ENCODE measurements around the gene HTT.
A peak's percentile ranks its signal among the peaks of the same experiment; 100 is the strongest.

HTT gene

DNA sequence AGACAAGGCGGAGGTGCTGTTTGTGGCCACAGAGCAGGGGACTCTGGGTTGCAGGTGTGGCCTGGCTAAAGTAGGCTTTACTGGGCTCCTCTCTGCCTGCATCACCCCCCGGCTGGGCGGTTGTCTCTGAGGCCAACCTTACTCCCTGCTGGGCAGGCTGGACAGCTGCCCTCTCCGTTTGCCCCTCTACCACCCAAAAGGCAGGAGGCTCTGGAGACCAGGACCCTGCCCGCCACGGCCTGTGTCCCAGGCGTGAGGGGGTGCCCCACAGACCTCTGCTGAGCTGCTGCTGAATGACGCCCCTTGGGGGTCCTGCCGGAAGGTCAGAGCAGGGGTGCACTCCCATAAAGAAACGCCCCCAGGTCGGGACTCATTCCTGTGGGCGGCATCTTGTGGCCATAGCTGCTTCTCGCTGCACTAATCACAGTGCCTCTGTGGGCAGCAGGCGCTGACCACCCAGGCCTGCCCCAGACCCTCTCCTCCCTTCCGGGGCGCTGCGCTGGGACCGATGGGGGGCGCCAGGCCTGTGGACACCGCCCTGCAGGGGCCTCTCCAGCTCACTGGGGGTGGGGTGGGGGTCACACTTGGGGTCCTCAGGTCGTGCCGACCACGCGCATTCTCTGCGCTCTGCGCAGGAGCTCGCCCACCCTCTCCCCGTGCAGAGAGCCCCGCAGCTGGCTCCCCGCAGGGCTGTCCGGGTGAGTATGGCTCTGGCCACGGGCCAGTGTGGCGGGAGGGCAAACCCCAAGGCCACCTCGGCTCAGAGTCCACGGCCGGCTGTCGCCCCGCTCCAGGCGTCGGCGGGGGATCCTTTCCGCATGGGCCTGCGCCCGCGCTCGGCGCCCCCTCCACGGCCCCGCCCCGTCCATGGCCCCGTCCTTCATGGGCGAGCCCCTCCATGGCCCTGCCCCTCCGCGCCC lies 1.1 kb upstream of the HTT start:
- peak overlapping the region; percentile 64 for H3K4me3 ChIP-seq (ENCODE audit: low read depth, low read length)
- TF ChIP-seq, protein P1, sequence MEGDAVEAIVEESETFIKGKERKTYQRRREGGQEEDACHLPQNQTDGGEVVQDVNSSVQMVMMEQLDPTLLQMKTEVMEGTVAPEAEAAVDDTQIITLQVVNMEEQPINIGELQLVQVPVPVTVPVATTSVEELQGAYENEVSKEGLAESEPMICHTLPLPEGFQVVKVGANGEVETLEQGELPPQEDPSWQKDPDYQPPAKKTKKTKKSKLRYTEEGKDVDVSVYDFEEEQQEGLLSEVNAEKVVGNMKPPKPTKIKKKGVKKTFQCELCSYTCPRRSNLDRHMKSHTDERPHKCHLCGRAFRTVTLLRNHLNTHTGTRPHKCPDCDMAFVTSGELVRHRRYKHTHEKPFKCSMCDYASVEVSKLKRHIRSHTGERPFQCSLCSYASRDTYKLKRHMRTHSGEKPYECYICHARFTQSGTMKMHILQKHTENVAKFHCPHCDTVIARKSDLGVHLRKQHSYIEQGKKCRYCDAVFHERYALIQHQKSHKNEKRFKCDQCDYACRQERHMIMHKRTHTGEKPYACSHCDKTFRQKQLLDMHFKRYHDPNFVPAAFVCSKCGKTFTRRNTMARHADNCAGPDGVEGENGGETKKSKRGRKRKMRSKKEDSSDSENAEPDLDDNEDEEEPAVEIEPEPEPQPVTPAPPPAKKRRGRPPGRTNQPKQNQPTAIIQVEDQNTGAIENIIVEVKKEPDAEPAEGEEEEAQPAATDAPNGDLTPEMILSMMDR (IDR thresholded peaks at IDR 0.05; ENCODE audit: low read depth, low read length), result no peak

DNA sequence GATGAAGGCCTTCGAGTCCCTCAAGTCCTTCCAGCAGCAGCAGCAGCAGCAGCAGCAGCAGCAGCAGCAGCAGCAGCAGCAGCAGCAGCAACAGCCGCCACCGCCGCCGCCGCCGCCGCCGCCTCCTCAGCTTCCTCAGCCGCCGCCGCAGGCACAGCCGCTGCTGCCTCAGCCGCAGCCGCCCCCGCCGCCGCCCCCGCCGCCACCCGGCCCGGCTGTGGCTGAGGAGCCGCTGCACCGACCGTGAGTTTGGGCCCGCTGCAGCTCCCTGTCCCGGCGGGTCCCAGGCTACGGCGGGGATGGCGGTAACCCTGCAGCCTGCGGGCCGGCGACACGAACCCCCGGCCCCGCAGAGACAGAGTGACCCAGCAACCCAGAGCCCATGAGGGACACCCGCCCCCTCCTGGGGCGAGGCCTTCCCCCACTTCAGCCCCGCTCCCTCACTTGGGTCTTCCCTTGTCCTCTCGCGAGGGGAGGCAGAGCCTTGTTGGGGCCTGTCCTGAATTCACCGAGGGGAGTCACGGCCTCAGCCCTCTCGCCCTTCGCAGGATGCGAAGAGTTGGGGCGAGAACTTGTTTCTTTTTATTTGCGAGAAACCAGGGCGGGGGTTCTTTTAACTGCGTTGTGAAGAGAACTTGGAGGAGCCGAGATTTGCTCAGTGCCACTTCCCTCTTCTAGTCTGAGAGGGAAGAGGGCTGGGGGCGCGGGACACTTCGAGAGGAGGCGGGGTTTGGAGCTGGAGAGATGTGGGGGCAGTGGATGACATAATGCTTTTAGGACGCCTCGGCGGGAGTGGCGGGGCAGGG lies 568 bp downstream of the HTT start:
- TF ChIP-seq, protein P1 (IDR thresholded peaks at IDR 0.05; ENCODE audit: low read depth, low read length), result no peak
- H3K4me3 ChIP-seq (ENCODE audit: low read depth, low read length), result peak overlapping the region; percentile 92

DNA sequence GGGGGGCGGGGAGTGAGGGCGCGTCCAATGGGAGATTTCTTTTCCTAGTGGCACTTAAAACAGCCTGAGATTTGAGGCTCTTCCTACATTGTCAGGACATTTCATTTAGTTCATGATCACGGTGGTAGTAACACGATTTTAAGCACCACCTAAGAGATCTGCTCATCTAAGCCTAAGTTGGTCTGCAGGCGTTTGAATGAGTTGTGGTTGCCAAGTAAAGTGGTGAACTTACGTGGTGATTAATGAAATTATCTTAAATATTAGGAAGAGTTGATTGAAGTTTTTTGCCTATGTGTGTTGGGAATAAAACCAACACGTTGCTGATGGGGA lies 1.1 kb downstream of the HTT start:
- TF ChIP-seq, protein P1 (IDR thresholded peaks at IDR 0.05; ENCODE audit: low read depth, low read length), result no peak
- peak overlapping the region; percentile 92 for H3K4me3 ChIP-seq (ENCODE audit: low read depth, low read length)

DNA sequence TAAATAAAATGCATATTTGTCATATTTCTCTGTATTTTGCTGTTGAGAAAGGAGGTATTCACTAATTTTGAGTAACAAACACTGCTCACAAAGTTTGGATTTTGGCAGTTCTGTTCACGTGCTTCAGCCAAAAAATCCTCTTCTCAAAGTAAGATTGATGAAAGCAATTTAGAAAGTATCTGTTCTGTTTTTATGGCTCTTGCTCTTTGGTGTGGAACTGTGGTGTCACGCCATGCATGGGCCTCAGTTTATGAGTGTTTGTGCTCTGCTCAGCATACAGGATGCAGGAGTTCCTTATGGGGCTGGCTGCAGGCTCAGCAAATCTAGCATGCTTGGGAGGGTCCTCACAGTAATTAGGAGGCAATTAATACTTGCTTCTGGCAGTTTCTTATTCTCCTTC lies 3.3 kb downstream of the HTT start:
- TF ChIP-seq, protein P1 (IDR thresholded peaks at IDR 0.05; ENCODE audit: low read depth, low read length), result no peak
- H3K4me3 ChIP-seq (ENCODE audit: low read depth, low read length), result no peak overlapping the region

DNA sequence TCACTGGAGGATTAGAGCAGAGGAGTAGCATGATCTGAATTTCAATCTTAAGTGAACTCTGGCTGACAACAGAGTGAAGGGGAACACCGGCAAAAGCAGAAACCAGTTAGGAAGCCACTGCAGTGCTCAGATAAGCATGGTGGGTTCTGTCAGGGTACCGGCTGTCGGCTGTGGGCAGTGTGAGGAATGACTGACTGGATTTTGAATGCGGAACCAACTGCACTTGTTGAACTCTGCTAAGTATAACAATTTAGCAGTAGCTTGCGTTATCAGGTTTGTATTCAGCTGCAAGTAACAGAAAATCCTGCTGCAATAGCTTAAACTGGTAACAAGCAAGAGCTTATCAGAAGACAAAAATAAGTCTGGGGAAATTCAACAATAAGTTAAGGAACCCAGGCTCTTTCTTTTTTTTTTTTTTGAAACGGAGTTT lies 5.2 kb downstream of the HTT start:
- H3K4me3 ChIP-seq (ENCODE audit: low read depth, low read length), result no peak overlapping the region
- TF ChIP-seq, protein P1 (IDR thresholded peaks at IDR 0.05; ENCODE audit: low read depth, low read length), result no peak

DNA sequence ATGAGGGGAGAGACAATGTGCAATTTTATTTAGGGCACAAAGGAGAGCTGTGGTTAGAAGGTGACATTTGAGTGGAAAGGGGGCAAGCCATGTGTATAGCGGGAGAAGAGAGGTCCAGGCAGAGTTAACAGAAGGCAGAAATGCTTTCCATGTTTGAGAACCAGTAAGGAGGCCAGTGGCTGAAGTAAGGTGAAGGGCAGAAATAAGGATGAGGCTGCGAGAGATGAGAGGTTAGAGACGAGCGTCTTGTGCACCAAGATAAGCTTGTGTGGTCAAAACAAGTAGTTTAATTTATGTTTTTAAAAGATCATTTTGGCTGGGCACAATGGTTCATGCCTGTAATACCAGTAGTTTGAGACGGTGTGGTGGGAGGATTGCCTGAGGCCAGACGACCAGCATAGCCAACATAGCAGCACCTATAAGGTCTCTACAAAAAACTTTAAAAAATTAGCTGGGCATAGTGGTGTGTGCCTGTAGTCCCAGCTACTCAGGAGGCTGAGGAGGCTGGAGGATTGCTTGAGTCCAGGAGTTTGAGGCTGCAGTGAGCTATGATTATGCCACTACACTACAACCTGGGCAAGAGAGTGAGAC lies 8.5 kb downstream of the HTT start:
- TF ChIP-seq, protein P1 (IDR thresholded peaks at IDR 0.05; ENCODE audit: low read depth, low read length), result no peak
- H3K4me3 ChIP-seq (ENCODE audit: low read depth, low read length), result no peak overlapping the region

Measured in WI38 (cell line).